Activated naive CD8-positive, alpha-beta T cell treated with anti-CD3 and anti-CD28 coated beads, Interleukin-2, amount 10 ng/mL, durations not matched to agents 7 days and 5 days (primary cell): ENCODE results near the gene COQ8A. TPM values are rescaled to one million over a fixed set of nuclear protein-coding genes. Genes with fewer than 3 reads are reported as not detected.

Experiments
- ATAC-seq: fragments of 150-1000 bp; cut with Tn5 transposase; one replicate; pipeline ENCODE4 v1.10.0; 2021; ENCODE audit warnings: low read depth, moderate library complexity
- POLR2A ChIA-PET: fragments of 350-600 bp; sonication (Branson Sonifier 250); formaldehyde crosslinking; loops from one replicate; lab custom pipeline; 2021; ENCODE audit warnings: antibody characterized with exemption; lab: Charles Lee
- DNase-seq: peaks from one replicate; pipeline ENCODE4 v3.0.0; 2021
- H3K27ac Mint-ChIP-seq: one replicate; pipeline ENCODE4 v1.8.0; 2022; ENCODE audit warnings: mild to moderate bottlenecking, mixed read lengths
- H3K27me3 Mint-ChIP-seq: one replicate; pipeline ENCODE4 v1.8.0; 2022; ENCODE audit warnings: mild to moderate bottlenecking, moderate library complexity, mixed read lengths
- H3K36me3 Mint-ChIP-seq: one replicate; pipeline ENCODE4 v1.8.0; 2021; ENCODE audit warnings: mild to moderate bottlenecking, mixed read lengths
- H3K4me1 Mint-ChIP-seq: one replicate; pipeline ENCODE4 v1.8.0; 2021; ENCODE audit warnings: mixed read lengths
- H3K4me3 Mint-ChIP-seq: one replicate; pipeline ENCODE4 v1.8.0; 2022; ENCODE audit warnings: mild to moderate bottlenecking, moderate library complexity, mixed read lengths
- H3K9me3 Mint-ChIP-seq: one replicate; pipeline ENCODE4 v1.8.0; 2021; ENCODE audit warnings: mixed read lengths
- total RNA-seq, 2 experiments: library from RNA; stranded (reverse); gene quantifications; one replicate each; pipeline ENCODE4 v1.2.3, GENCODE V29; 2021

COQ8A gene
- total RNA-seq, 2 experiments from 2014 or later, result 28.6 to 30.2 TPM

GRCh38 chr1:227016990-227017389, 76.9 kb downstream of the COQ8A start:
- ATAC-seq (no peak), DNase-seq (no peak)
- H3K27ac Mint-ChIP-seq, result no peak overlapping the region
- no peak overlapping the region for H3K4me3 Mint-ChIP-seq
- no peaks in the 10 kb centered on the region for H3K9me3 Mint-ChIP-seq
- no peaks in the 10 kb centered on the region for H3K4me1 Mint-ChIP-seq
- POLR2A ChIA-PET, result no interaction called here
- H3K27me3 Mint-ChIP-seq, result peaks cover 5% of the 10 kb centered on the region
- no peaks in the 10 kb centered on the region for H3K36me3 Mint-ChIP-seq

DNA sequence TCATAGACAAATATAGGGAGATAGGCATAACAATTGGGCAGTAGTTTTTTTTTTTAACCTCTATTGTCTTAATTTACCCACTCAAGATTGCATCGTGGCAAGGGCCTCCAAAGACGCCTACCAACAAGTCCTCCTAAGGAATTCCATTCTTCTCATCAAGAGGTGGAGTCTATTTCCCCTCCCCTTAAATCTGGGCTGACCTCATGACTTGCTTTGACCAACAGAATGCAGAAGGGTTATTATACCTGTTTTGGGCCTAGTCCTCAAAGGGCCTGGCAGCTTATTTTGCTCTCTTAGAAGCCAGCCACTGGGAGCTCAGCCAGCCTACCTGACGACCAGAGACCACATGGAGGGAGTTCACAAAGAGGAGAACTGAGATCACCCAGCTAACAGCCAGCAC, 92.3 kb downstream of the COQ8A start:
- Mint-ChIP-seq H3K9me3 (no peaks in the 10 kb centered on the region), H3K4me3 (no peak overlapping the region), H3K27me3 (no peaks in the 10 kb centered on the region), H3K36me3 (no peaks in the 10 kb centered on the region), H3K4me1 (no peaks in the 10 kb centered on the region), H3K27ac (no peak overlapping the region)
- ATAC-seq (no peak), DNase-seq (no peak)
- POLR2A ChIA-PET, result no interaction called here

DNA sequence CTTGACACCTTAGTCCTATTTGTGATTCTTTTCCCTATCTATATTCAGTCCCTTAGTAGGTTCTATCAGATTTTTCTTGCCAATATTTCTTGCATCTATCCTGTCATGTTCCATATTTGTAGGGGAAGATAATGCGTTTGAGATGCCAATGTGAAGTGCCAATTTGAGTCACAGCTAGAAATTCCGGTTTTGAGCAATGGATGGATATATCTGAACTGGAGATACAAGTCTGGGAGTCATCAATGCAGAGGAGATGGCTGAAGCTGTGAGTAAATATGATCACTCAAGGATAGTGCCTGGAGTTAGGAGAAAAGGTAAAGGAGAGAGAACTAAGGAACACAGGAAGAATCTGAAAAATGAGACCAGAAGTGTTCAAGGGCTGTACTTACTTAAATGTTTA, 93.8 kb downstream of the COQ8A start:
- no peak overlapping the region for H3K27ac Mint-ChIP-seq
- ATAC-seq (no peak), DNase-seq (no peak)
- POLR2A ChIA-PET, result no interaction called here
- H3K9me3 Mint-ChIP-seq, result no peaks in the 10 kb centered on the region
- no peaks in the 10 kb centered on the region for H3K4me1 Mint-ChIP-seq
- H3K36me3 Mint-ChIP-seq, result no peaks in the 10 kb centered on the region
- H3K4me3 Mint-ChIP-seq, result no peak overlapping the region
- no peaks in the 10 kb centered on the region for H3K27me3 Mint-ChIP-seq

DNA sequence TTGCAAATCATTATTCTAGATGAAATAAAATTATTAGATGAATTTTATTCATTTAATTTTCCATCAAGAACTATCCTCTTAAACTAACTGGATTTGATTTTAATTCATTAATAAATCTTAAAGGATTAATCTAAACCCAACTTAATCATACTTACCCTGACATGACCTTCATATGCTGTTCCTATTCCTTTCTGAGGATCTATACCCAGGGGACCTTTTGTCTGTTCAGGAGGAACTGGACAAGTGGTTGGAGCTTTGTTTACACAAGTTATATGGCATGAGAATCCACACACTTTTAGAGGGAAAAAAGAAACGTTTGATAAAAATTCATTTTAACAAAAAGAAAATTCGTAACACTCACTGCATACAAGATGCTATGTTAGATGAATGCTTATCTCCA, 95.2 kb downstream of the COQ8A start:
- H3K9me3 Mint-ChIP-seq, result no peaks in the 10 kb centered on the region
- H3K27ac Mint-ChIP-seq, result no peak overlapping the region
- DNase-seq (no peak), ATAC-seq (no peak)
- POLR2A ChIA-PET, result no interaction called here
- H3K27me3 Mint-ChIP-seq, result no peaks in the 10 kb centered on the region
- H3K36me3 Mint-ChIP-seq, result no peaks in the 10 kb centered on the region
- no peak overlapping the region for H3K4me3 Mint-ChIP-seq
- no peaks in the 10 kb centered on the region for H3K4me1 Mint-ChIP-seq

- POLR2A ChIA-PET, result no interaction called here
- H3K4me1 Mint-ChIP-seq, result no peaks in the 10 kb centered on the region
- no peak overlapping the region for H3K4me3 Mint-ChIP-seq
- H3K36me3 Mint-ChIP-seq, result no peaks in the 10 kb centered on the region
- H3K27me3 Mint-ChIP-seq, result peaks cover 9% of the 10 kb centered on the region
- no peaks in the 10 kb centered on the region for H3K9me3 Mint-ChIP-seq
- no peak overlapping the region for H3K27ac Mint-ChIP-seq
- ATAC-seq (no peak), DNase-seq (no peak)
Measured at GRCh38 chr1:227037121-227037520, 97.0 kb downstream of the COQ8A start.

Other genes starting within 250 kb of the COQ8A start
- 10 to 100 TPM; 75.3 to 76.9 TPM for gene ITPKB, start 201.0 kb upstream of the COQ8A start, total RNA-seq
- 1 to 10 TPM; 6.4 to 7.2 TPM for gene PSEN2, start 69.7 kb upstream of the COQ8A start, total RNA-seq